Measurements from ENCODE around the gene WDR27.

GRCh38 chr6:169487579-169488436, 214.0 kb downstream of the WDR27 start:
- TF ChIP-seq CTCF (IDR thresholded peaks at IDR 0.05), result no peak
- no peak for TF ChIP-seq POLR2A (IDR thresholded peaks at IDR 0.05)
